NCI-H128 (cell line): ENCODE measurements around the gene BAHD1.

ENCODE experiments used
- DNase-seq: peaks from one replicate; lab custom pipeline; 2025; ENCODE audit not compliant: unreplicated experiment; lab: John Stamatoyannopoulos, UW

Gene BAHD1

DNA sequence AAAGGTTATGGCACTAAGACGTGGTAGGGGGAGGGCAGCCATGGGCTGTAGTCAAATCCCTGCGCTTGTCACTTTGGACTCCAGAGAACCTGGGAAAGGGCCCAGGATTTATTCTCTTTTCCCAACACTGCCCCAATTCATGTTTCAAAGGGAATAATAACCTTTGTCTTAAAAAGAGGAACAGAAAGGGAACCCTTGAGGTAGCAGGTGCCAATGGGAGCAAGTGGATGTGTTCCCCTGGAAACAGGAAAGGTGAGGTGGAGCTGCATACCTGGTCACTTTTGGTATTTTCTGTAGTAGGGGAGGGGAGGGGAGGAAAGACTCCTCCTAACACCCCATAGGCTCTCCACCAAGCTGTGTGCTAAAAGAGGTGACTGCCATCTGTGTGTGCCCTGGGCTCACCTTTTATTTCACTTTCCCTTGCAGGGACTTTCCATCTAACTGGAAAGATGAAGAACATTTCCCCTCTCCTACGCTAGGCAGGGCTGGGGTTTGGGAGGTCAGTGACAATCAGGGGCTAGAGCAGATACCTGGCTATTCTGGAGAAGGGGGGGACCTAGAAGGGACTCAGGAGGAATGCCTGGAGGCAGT is 23.9 kb downstream of the BAHD1 start:
- no peak for DNase-seq

DNA sequence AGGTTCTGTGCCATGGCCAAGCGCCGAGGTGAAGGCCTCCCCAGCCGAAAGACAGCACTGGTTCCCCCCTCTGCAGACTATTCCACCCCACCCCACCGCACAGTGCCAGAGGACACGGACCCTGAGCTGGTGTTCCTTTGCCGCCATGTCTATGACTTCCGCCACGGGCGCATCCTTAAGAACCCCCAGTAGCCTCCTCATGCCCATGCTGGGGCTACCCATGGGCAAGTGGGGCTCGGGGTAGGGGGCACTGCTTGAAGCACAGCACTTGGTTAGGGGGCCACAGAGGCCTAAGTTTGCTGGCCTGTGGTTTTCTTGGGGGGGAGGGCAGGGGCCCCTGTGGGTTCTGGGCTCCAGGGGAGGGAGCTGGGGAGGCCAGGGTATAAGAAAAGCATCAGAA is 25.2 kb downstream of the BAHD1 start:
- no peak for DNase-seq

DNA sequence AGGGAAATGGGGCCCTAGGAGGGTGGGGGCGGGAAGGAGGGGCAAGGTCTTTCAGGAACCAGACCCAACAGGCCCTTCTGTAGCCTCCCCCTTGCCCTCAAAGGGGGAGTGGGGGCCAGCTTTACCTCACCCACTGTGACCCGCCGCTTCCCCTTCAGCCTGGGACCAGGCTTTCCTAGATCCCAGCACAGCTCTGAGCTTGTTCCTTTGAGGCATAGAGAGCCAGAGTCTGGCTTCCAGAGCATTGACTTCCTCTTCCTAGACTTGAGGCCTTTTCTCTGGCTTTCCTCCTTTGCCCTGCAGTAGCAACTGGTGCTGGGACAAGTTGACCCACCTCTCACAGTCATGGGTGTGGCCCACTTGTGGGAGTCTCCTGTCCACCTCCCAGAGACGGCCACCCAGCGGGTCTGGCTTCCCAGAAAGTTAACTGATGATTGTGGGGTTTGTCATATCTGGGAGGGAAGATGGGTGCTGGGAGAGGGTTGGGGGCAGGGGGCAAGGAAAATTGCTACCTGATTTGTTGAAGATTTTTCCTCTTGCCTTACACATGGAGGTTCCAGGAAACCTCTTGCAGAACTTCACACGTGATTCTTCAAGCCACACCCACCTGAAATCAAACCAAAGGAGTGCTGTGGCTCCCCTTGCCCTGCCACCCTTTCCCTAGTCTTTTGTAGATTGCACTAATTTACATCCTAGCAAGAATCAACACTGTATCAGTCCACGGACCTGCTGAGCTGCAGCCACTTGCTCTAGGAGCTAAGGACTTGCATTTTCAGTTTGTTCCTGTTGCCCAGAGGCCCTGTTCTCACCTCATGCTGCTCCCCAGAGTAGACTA is 25.9 kb downstream of the BAHD1 start:
- no peak for DNase-seq

GRCh38 chr15:40467261-40467615 is 26.5 kb downstream of the BAHD1 start:
- DNase-seq: no peak

DNA sequence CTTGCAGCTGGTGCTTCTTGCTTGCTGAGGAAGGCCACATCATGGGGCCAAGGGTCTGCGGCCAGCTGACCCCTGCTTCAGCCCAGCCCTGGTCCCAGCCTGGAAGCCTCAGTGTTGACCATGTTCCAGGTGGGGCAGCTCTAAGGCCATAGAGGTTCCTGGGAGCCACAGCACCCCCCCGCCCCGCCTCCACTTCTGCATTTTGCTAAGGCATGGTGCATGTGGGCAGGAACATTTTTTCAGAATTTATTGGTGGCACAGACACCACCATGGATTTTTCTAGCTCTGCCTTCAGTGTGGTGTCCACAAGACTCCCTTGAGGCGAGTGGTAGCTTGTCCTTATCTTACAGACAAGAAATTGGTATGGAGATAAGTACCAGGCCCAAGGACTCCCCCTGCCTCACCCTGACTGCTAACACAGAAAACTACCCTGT is 28.2 kb downstream of the BAHD1 start:
- no peak for DNase-seq

DNA sequence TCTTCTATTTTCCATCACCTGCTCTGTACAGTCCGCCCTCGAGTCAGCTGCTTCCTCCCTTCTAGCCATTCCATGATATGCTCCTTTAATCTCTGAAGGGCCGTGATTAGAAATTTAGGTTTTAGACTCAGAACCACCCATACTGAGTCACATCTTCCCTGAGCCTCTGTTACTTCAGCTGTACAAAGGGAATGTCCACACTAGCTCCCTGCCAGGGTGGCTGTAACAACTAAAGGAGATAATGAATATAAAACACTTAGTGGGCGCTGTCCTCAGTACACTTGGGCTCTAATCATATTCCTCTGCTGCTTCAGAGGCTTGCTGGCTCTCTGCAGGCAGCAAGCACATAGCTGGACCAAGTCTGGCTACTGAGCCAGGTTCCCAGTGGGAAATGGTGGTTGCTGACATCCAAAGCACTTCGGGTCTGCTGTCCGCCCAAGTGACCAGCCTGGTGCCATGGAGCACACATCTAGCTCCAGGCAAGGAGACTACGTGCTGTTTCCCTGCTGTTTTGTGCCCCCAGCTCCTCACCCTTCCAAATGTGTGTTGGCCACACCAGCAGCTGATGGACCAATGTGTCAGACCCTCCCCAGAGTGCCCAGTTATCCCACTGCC is 29.1 kb downstream of the BAHD1 start:
- no peak for DNase-seq

DNA sequence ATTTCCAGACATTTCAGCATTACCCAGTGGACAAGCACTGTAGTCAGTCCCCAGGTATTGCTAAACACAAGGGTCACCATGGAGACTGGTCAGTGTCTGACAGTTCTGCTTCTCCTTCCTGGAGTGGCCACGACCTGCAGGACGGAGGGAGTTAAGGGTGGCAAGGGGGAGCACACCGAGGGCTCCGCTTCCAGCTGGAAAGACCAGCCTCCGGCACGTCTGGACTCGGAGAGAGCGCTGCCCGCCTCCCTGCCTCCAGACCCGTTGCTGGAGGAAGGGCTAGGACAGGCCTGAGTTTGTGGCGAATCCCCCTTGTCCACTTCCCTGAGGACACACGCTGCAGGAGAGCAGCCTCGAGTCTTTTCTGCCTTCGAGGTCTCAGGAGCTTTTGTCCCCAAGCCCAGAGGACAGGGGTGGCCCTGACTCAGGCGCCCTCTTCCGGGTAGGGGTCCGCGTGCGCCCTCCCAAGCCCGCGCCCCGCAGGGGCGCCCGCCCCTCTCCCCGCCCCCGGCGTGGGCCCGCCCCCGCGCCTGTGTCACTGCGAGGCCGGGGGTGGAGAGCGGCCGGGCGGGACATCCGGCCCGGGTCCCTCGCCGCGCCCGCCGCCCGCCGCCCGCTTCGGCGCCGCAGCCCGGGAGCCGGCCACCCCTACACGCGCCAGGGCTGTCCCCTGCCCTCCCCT is 29.8 kb downstream of the BAHD1 start, which contains the start of gene CHST14:
Gene CHST14, plus strand, starts transcription at position 562 of the 682 bp plus-strand sequence. CDS start 230 bp downstream, outside the sequence.
- no peak for DNase-seq

- no peak for DNase-seq
Measured at GRCh38 chr15:40471105-40471807, 30.5 kb downstream of the BAHD1 start.

DNA sequence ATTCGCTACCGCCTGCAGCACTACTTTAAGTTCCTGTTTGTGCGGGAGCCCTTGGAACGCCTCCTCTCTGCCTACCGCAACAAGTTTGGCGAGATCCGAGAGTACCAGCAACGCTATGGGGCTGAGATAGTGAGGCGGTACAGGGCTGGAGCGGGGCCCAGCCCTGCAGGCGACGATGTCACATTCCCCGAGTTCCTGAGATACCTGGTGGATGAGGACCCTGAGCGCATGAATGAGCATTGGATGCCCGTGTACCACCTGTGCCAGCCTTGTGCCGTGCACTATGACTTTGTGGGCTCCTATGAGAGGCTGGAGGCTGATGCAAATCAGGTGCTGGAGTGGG is 31.0 kb downstream of the BAHD1 start:
- DNase-seq: no peak

- DNase-seq: no peak
Measured at GRCh38 chr15:40472171-40472727, 31.5 kb downstream of the BAHD1 start.

DNA sequence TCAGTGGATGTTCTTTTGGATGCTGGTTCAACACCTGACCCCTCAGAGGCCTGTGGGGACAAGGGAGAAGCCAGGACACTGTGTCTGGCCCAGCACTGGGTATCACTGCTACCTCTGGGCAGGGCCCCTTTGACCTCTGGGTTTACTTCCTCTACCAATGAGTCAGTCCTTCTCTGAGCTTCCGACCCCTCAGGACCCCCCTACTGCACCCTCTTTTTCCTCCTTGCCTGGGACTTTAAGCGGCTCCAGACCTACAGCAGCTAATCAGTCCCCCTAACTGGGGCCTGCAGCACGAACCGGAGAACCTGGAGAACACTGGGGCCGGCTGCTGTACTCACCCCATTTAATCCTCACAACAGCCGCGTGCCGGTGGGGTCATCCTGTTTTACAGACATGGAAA is 33.8 kb downstream of the BAHD1 start:
- DNase-seq: no peak

DNA sequence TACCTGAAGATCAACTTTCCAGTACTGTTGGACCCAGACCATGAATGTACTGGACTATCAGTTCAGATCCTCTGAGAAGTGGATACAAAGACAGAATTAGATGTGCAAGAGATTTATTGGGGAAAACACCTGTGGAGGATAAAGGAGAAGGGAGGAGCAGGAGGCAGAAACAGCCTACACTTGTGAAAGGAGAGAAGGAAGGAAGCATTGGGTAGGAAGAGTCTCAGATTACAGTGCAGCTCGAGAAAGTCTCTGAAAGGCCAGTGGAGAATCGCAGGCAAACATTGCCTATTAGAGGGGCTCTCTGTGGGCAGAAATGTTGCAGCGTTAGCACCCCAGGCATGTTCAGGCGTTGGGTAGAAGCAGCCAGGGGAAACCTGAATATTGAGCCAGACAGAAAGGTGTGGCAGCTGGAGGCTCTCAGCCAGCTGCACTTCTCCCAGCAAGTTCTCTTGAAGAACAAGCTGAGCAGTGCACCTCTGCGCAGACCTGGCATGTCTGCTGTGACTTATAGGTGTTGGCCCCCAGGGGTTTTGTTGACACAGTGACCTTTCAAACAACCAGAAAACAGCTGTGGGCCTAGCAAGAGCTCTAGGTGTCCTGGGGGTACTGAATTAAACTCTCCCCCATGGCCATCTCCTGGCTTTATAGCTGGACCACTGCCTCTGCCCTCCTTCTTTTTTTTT is 37.0 kb downstream of the BAHD1 start:
- DNase-seq: no peak

DNA sequence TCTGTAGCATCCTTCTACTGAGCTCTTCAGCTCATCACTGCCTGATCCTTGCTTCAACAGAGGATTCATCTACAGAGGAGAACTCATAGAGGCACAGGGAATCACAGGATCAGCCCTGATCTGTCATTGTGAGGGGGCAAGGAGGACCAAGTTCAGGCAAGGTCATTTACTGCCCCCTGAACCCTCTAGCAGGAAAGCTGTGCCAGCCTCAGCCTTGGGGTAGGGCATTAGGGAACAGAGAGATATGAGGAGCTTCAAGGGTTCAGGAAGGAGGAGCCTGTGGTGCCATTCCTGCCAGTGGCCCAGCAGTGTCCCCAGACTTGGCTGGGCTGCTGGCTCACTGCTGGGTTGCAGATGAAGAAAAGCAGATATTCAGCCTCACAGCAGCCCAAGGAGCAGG is 38.3 kb downstream of the BAHD1 start:
- DNase-seq: no peak

DNA sequence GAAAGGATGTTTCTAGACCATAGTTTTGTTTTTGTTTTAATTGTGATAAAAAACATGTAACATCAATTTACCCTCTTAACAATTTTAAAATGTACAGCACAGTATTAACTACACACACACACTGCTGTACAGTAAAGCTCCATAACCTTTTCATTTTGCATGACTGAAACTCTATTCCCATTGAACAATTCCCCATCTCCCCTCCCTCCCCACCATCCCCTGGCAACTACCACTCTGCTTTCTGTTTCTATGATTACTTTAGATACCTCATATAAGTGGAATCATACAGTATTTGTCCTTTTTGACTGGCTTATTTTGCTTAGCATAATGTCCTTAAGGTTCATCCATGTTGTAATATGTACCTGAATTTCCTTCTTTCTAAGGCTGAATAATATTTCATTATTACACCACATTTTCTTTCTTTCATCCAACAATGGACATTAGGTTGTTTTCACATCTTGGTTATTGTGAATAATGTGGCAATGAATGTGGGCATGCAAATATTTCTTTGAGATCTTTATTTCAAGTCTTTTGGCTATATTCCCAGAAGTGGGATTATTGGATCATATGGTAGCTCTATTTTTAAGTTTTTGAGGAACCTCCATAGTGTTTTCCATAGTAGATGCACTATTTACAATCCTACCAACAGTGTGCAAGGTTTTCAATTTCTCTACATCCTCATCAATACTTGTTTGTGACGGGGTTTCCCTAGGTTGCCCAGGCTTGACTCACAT is 40.8 kb downstream of the BAHD1 start:
- no peak for DNase-seq

GRCh38 chr15:40483919-40484318 is 43.2 kb downstream of the BAHD1 start:
- DNase-seq: no peak

DNA sequence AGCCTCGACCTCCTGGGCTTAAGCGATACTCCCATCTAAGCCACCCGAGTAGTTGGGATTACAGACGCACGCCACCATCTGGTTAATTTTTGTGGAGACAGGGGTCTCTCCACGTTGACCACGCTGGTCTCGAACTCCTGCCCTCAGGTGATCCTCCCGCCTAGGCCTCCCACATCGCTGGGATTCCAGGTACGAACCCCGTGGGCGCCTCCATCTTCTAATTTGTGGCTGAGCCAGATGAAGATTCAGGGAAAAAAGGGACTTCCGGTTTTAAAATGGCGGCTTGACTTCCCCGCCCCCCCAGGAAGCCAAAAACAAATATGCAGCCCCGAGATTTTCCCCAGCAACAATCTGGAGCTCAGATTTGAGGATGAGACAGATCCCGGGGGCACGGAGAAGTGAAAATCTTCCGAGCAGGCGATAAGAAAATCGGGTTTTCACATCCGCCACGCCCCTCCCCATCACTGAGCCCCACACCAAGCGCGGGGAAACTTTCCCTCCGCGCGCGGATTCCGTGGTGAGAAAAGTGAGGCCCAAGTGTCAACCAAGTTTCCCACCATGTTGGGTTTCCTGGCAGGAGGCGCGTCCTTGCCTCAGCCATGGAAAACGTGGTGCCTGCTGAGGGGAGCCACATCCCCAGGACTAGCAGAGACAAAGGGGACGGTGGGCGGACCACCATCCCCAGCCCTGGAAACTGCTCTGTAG is 45.5 kb downstream of the BAHD1 start:
- no peak for DNase-seq

DNA sequence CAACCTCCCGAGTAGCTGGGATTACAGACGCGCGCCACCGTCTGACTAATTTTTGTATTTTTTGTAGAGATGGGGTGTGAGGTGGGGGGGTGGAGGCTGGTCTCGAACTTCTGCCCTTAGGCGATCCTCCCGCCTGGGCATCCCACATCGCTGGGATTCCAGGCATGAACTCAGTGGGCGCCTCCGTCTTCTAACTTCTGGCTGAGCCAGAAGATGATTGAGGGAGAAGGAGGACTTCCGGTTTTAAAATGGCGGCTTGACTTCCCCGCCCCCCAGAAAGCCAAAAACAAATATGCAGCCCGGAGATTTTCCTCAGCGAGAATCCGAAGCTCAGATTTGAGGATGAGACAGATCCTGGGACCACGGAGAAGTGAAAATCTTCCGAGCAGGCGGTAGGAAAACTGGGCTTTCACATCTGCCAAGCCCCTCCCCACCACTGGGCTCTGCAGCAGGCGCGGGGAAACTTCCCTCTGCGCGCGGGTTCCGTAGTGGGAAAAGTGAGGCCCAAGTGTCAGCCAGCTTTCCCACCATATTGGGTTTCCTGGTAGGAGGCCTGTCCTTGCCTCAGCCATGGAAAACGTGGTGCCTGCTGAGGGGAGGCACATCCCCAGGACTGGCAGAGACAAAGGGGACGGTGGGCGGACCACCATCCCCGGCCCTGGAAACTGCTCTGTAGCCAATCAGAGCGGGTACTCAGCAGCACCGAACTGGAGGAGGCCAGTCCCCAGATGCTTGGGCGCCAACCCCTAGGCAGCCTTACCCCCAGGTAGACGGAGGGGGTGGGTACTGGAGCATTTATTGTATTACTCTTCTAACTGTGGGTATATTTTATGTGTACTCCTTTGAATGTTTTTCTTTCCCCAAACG is 47.3 kb downstream of the BAHD1 start:
- no peak for DNase-seq
